SH-SY5Y (cell line): ENCODE measurements around the gene SMNDC1.

ENCODE experiments used
- GATA2 ChIP-seq: IDR thresholded peaks from 2 replicates; pipeline ENCODE4 v1.6.1; 2011; ENCODE audit warnings: mild to moderate bottlenecking, low read depth, low read length
- GATA3 ChIP-seq: IDR thresholded peaks from 2 replicates; pipeline ENCODE4 v1.6.1; 2011; ENCODE audit warnings: low read depth, mild to moderate bottlenecking, low read length, moderate library complexity

GRCh38 chr10:110275128-110275729, 29.5 kb downstream of the SMNDC1 start:
- no peak for TF ChIP-seq GATA2
- no peak for TF ChIP-seq GATA3
